GM23248 (cell line): ENCODE results near the gene KCNAB1. TPM values are rescaled to one million over a fixed set of nuclear protein-coding genes. Genes with fewer than 3 reads are reported as not detected.

Experiments used
- DNase-seq: peaks from one replicate; pipeline ENCODE4 v3.0.0-alpha.2; 2015
- H2AFZ ChIP-seq: fragments of 200-600 bp; sonication (generic); 2 replicates; pipeline ENCODE4 v1.6.1; 2016; ENCODE audit warnings: antibody characterized with exemption
- H3F3A ChIP-seq: fragments of 200-600 bp; sonication (generic); 2 replicates; pipeline ENCODE4 v1.6.1; 2016; ENCODE audit warnings: mild to moderate bottlenecking, antibody characterized with exemption, mixed run types; ENCODE audit not compliant: insufficient read depth
- H3K27ac ChIP-seq: fragments of 200-600 bp; sonication (generic); 2 replicates; pipeline ENCODE4 v1.5.1; 2016; ENCODE audit warnings: mild to moderate bottlenecking
- H3K27me3 ChIP-seq: fragments of 200-600 bp; sonication (generic); replicated peaks from 2 replicates; pipeline ENCODE4 v1.6.1; 2016; ENCODE audit warnings: mild to moderate bottlenecking; ENCODE audit not compliant: insufficient read depth
- H3K36me3 ChIP-seq: fragments of 200-600 bp; sonication (generic); 2 replicates; pipeline ENCODE4 v1.6.1; 2016; ENCODE audit warnings: low read depth, mild to moderate bottlenecking
- H3K4me1 ChIP-seq: fragments of 200-600 bp; sonication (generic); 2 replicates; pipeline ENCODE4 v1.6.1; 2016; ENCODE audit warnings: mild to moderate bottlenecking; ENCODE audit not compliant: insufficient read depth
- H3K4me2 ChIP-seq: fragments of 200-600 bp; sonication (generic); one replicate; pipeline ENCODE4 v1.6.1; 2016; ENCODE audit warnings: mild to moderate bottlenecking; ENCODE audit not compliant: unreplicated experiment
- H3K4me3 ChIP-seq: fragments of 200-600 bp; sonication (generic); 2 replicates; pipeline ENCODE4 v1.5.1; 2016; ENCODE audit warnings: mild to moderate bottlenecking
- H3K79me2 ChIP-seq: fragments of 200-600 bp; sonication (generic); 2 replicates; pipeline ENCODE4 v1.6.1; 2016; ENCODE audit warnings: mild to moderate bottlenecking; ENCODE audit not compliant: insufficient read depth
- H3K9ac ChIP-seq: fragments of 200-600 bp; sonication (generic); 2 replicates; pipeline ENCODE4 v1.6.1; 2016; ENCODE audit warnings: mild to moderate bottlenecking
- H3K9me2 ChIP-seq: fragments of 200-600 bp; sonication (generic); 2 replicates; pipeline ENCODE4 v1.6.1; 2016; ENCODE audit warnings: mixed run types, mild to moderate bottlenecking, moderate library complexity; ENCODE audit not compliant: insufficient read depth
- H3K9me3 ChIP-seq: fragments of 200-600 bp; sonication (generic); one replicate; pipeline ENCODE4 v1.6.1; 2017; ENCODE audit warnings: low read depth
- H4K20me1 ChIP-seq: fragments of 200-600 bp; sonication (generic); 2 replicates; pipeline ENCODE4 v1.6.0; 2016; ENCODE audit not compliant: insufficient read depth
- EZH2 ChIP-seq: fragments of 200-600 bp; sonication (generic); IDR thresholded peaks from 2 replicates; pipeline ENCODE4 v1.6.1; 2018; ENCODE audit warnings: antibody characterized with exemption, mild to moderate bottlenecking; ENCODE audit not compliant: insufficient read depth, poor library complexity, severe bottlenecking
- EZH2phosphoT487 ChIP-seq: fragments of 200-600 bp; sonication (generic); IDR thresholded peaks from 2 replicates; pipeline ENCODE4 v1.6.1; 2018; ENCODE audit warnings: antibody characterized with exemption, moderate library complexity, mild to moderate bottlenecking, low read depth; ENCODE audit not compliant: insufficient read depth
- WGBS, 2 experiments: methylation state at CpG; one replicate each; pipeline ENCODE4 v1.1.6; 2015 to 2017; ENCODE audit warnings: low lambda C conversion rate in 2 of 2, low coverage in 1 of 2; ENCODE audit errors: missing lambda C conversion rate in 2 of 2; 5-methylcytosine and 5-hydroxymethylcytosine counted together
- in situ Hi-C: fragments of 300-500 bp; cut with MboI; formaldehyde crosslinking; loops from 2 replicates; pipeline ENCODE4 v1.15.0; 2020
- polyA plus RNA-seq: library from polyadenylated mRNA; unstranded; fragments of >200 nt; fragmentation: Nextera tagmentation; extraction: Ambion mirVana; gene quantifications from 2 replicates; pipeline ENCODE4 v1.2.1, GENCODE V29; 2016
- total RNA-seq: library from RNA; depleted of rRNA; stranded (reverse); fragments of >200 nt; shearing (Covaris generic); gene quantifications from 2 replicates; pipeline ENCODE4 v1.2.3, GENCODE V29; 2014

KCNAB1 gene
- total and polyA plus RNA-seq, 2 experiments from 2014 or later = 1.1 TPM; not detected in 1

DNA sequence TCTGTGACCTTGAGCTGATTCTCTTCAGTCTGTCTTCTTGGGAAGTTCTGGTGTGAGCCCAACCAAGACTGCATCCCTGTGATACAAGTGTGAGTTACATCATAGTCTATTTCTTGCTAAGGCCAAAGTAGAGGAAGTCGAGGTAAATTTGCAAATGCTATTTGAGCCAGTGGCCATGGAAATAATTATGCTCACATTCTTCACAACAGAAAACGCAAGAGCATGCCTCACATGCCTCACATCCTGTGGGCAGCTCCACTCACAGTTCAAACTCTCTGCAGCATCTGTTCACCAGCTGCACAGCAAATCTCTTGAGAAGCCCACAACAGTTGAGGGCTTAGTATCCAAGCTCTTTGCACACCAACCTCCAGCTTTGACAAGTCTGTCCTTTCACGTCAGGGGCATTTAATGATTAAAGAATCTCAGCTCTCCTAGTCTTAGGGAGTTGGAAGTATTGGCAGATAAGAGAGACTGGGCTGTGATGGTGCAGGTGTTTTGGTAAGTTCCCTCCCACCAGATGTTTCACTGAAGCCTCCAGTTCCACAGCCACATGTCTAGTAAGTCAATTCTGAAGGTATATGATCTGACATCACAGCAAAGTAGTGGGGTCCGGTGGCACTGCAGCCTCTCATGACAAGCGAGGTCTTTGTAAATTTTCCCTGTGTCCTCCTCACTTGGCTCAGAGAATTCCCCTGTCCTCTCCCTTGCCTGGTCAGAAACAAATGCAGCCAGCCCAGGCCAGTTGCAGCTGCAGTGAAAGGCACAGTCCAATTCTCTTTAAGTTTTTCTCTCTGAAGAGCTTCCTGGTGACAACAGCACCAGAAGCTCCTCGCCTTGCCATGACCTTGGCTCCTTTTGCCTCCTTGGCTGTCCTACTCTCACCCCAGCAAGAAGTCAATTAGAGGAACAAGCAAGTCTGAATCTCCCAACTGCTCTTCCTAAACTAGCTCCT, 268.4 kb downstream of the KCNAB1 start:
- Histone ChIP-seq H3K4me3 (no peak overlapping the region), H4K20me1 (no peaks in the 10 kb centered on the region), H3F3A (peaks cover 25% of the 10 kb centered on the region), H3K27me3 (no peaks in the 10 kb centered on the region), H3K4me1 (peaks cover 16% of the 10 kb centered on the region), H2AFZ (peak overlapping the region; percentile 33; the same call in 1 of the 2 replicates), H3K9me2 (no peaks in the 10 kb centered on the region), H3K79me2 (no peaks in the 10 kb centered on the region), H3K4me2 (peak overlapping the region; percentile 30), H3K9ac (no peak overlapping the region), H3K36me3 (no peaks in the 10 kb centered on the region), H3K9me3 (no peaks in the 10 kb centered on the region), H3K27ac (peak overlapping the region; percentile 60)
- in situ Hi-C loops = no loop called here
- 18 to 25% methylated on average over 6 of the region's 6 CpGs for WGBS, 2 experiments
- DNase-seq = peak; percentile 93
- TF ChIP-seq EZH2 (no peak), EZH2phosphoT487 (no peak)

- H3K9me2 ChIP-seq = no peaks in the 10 kb centered on the region
- in situ Hi-C loops = no loop called here
- no peak for DNase-seq
- no peak overlapping the region for H3K4me3 ChIP-seq
- no peak overlapping the region for H3K9ac ChIP-seq
- no peak overlapping the region for H2AFZ ChIP-seq
- H3K79me2 ChIP-seq = no peaks in the 10 kb centered on the region
- H3K4me1 ChIP-seq = peaks cover 16% of the 10 kb centered on the region
- no peaks in the 10 kb centered on the region for H3K27me3 ChIP-seq
- H3K27ac ChIP-seq = no peak overlapping the region
- H4K20me1 ChIP-seq = no peaks in the 10 kb centered on the region
- WGBS, 2 experiments = 70 to 72% methylated on average over 3 of the region's 3 CpGs
- H3K4me2 ChIP-seq = no peak overlapping the region
- H3F3A ChIP-seq = peaks cover 25% of the 10 kb centered on the region
- H3K36me3 ChIP-seq = no peaks in the 10 kb centered on the region
- H3K9me3 ChIP-seq = no peaks in the 10 kb centered on the region
- TF ChIP-seq EZH2phosphoT487 = no peak
- no peak for TF ChIP-seq EZH2
Observed at GRCh38 chr3:156389449-156389950, 269.1 kb downstream of the KCNAB1 start.

DNA sequence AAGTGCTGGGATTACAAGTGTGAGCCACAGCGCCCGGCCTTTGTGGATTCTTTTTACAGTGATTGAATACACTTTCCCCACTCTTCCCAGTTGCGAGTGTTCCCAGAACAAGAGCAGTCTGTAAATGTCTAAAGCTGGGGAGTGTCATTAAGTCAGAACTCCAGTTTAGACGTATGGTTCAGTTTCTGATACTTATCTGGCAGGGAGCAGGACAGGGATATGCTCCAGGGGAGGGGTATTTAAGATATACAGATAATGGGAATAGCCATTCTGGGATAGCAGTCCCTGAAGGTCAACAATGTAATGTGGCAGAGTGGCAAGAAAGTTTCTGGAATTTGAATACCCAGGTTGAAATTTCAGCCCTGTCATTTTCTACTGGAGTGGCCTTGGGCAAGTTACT, 270.5 kb downstream of the KCNAB1 start:
- Histone ChIP-seq H3K27me3 (no peaks in the 10 kb centered on the region), H2AFZ (no peak overlapping the region), H3K9ac (no peak overlapping the region), H3K4me3 (no peak overlapping the region), H3K9me3 (no peaks in the 10 kb centered on the region), H3K36me3 (no peaks in the 10 kb centered on the region), H3K79me2 (no peaks in the 10 kb centered on the region), H3F3A (peaks cover 25% of the 10 kb centered on the region), H3K9me2 (no peaks in the 10 kb centered on the region), H3K27ac (no peak overlapping the region), H3K4me2 (no peak overlapping the region), H3K4me1 (peaks cover 16% of the 10 kb centered on the region), H4K20me1 (no peaks in the 10 kb centered on the region)
- DNase-seq = no peak
- TF ChIP-seq EZH2 = no peak
- no peak for TF ChIP-seq EZH2phosphoT487
- in situ Hi-C loops = no loop called here
- WGBS, 2 experiments = 90 to 94% methylated on average over 4 of the region's 4 CpGs

- no peak overlapping the region for H3K9ac ChIP-seq
- H3K36me3 ChIP-seq = no peaks in the 10 kb centered on the region
- H4K20me1 ChIP-seq = no peaks in the 10 kb centered on the region
- TF ChIP-seq EZH2 = no peak
- TF ChIP-seq EZH2phosphoT487 = no peak
- peak; percentile 50 for DNase-seq
- no peaks in the 10 kb centered on the region for H3K9me3 ChIP-seq
- H3K4me3 ChIP-seq = no peak overlapping the region
- in situ Hi-C loops = no loop called here
- H2AFZ ChIP-seq = no peak overlapping the region
- H3K9me2 ChIP-seq = no peaks in the 10 kb centered on the region
- 68 to 69% methylated on average over 4 of the region's 4 CpGs for WGBS, 2 experiments
- no peaks in the 10 kb centered on the region for H3K27me3 ChIP-seq
- peaks cover 14% of the 10 kb centered on the region; the same call in 1 of the 2 replicates for H3F3A ChIP-seq
- no peak overlapping the region for H3K4me2 ChIP-seq
- H3K27ac ChIP-seq = peak overlapping the region; percentile 12; the same call in 1 of the 2 replicates
- no peaks in the 10 kb centered on the region for H3K79me2 ChIP-seq
- H3K4me1 ChIP-seq = peaks cover 13% of the 10 kb centered on the region
Observed at GRCh38 chr3:156395961-156396710, 275.8 kb downstream of the KCNAB1 start.
